ENCODE data around the gene NPY.

Gene NPY

DNA sequence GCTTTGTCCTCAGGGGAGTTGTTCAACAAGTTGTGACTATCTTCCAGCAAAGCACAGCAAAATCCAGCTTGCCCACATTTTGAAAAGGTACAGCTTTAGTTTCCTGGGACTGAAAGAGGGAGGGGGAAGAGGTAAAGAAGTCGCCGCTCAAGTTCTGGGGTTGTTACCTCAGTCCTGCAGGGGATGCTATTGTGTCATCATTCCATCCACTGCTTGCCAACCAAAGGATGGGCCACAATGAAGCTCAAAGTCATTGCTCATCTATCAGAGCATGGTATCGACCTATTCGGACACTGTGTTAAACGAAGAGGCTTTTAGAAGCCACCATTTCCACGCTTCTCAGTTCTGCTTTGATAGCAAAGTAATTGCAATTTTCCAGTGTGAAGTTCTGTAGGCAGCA is 34.3 kb downstream of the NPY start:
- no peak for DNase-seq

- no peak for DNase-seq
Observed at GRCh38 chr7:24319209-24319608, 35.2 kb downstream of the NPY start.

GRCh38 chr7:24323961-24324480 is 40.0 kb downstream of the NPY start:
- no peak for DNase-seq

GRCh38 chr7:24325708-24326107 is 41.7 kb downstream of the NPY start:
- no peak for DNase-seq

DNA sequence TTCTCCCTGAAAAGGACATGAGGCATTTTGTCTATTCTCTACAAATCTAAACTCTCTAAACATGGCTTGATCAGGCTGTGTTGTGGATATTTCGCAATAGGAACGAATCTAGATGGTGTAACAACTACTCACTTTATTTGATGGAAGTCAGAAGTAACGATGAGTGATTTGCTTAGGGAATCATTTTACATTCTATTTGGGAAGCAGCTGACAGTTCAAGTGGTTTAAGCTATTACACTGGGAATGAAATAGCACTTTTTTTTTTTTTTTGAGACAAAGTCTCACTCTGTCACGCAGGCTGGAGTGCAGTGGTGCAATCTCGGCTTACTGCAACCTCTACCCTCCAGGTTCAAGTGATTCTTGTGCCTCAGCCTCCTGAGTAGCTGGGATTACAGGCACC is 44.1 kb downstream of the NPY start:
- no peak for DNase-seq

GRCh38 chr7:24328894-24329293 is 44.9 kb downstream of the NPY start:
- no peak for DNase-seq

- no peak for DNase-seq
Observed at GRCh38 chr7:24334012-24334411, 50.0 kb downstream of the NPY start.

GRCh38 chr7:24334627-24335026 is 50.6 kb downstream of the NPY start:
- no peak for DNase-seq

DNA sequence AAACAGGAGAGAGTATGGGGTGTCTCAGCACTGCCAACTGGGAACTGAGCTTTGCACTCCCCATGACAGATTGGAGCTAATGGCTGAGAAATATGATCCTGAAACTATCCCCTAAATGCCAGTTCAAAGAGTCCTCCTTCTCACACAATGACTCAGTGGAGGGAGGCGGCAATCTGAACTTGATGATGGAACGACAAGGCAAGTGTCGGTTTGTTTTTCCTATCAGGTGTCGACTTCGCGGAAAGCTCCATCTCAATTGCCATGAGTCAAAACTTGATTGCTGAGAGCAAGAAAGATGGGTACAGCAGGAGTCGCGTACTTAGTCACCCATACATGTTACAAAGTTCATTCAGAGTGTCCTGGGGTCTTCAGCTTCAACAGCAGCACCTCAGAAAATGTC is 52.5 kb downstream of the NPY start:
- no peak for DNase-seq

GRCh38 chr7:24337180-24337579 is 53.2 kb downstream of the NPY start:
- DNase-seq, result no peak

GRCh38 chr7:24339575-24339974 is 55.6 kb downstream of the NPY start:
- no peak for DNase-seq

DNA sequence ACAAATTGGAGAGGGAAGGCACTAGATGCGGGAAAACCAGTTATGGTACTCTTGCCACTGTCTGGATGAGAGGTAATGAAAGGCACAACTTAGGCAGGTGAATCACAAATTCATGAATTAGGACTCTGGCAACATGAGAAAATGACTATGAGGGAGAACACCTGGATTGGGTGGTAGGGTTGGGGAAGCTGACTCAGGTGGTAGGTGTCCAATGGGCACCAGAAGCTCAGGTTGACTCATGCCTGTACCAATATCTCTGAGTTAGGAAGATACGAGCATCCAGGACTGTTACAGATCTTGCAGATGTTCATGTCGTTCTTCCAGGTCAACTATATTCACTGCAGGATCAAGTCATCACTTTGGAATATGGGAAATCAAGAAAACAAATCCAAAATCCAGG is 56.7 kb downstream of the NPY start:
- no peak for DNase-seq
